BLaER1 treated with 17β-estradiol and CSF1 and Interleukin-3, amounts not matched to agents 10 nM and 100 nM (cell line): ENCODE measurements around the gene MCTP1.
A peak's percentile ranks its signal among the peaks of the same experiment; 100 is the strongest.

Experiments
- H3K27ac ChIP-seq, 11 experiments: shearing (Covaris generic); formaldehyde crosslinking; 2 replicates each; pipeline ENCODE4 v1.8.1; 2022
- H3K27me3 ChIP-seq, 11 experiments: shearing (Covaris generic); formaldehyde crosslinking; 2 replicates each; pipeline ENCODE4 v1.8.1; 2022
- H3K36me3 ChIP-seq, 11 experiments: shearing (Covaris generic); formaldehyde crosslinking; 2 replicates each; pipeline ENCODE4 v1.8.1; 2022
- H3K4me1 ChIP-seq, 10 experiments: shearing (Covaris generic); formaldehyde crosslinking; 2 replicates each; pipeline ENCODE4 v1.8.1; 2022
- H3K4me2 ChIP-seq, 11 experiments: shearing (Covaris generic); formaldehyde crosslinking; 2 replicates each; pipeline ENCODE4 v1.8.1; 2022
- H3K4me3 ChIP-seq, 10 experiments: shearing (Covaris generic); formaldehyde crosslinking; 2 replicates each; pipeline ENCODE4 v1.8.1; 2022
- H3K9ac ChIP-seq, 11 experiments: shearing (Covaris generic); formaldehyde crosslinking; 2 replicates each; pipeline ENCODE4 v1.8.1; 2022
- H3K9me3 ChIP-seq, 11 experiments: shearing (Covaris generic); formaldehyde crosslinking; replicated peaks in 1 of 11; 2 replicates each; pipeline ENCODE4 v1.8.1; 2022
- H4K20me1 ChIP-seq, 11 experiments: shearing (Covaris generic); formaldehyde crosslinking; 2 replicates each; pipeline ENCODE4 v1.8.1; 2022
- Cebpa-rat ChIP-seq, 11 experiments: shearing (Covaris generic); IDR thresholded peaks; 2 replicates each; pipeline ENCODE4 v1.8.1; 2022

The MCTP1 gene

GRCh38 chr5:95285409-95285755, 488 bp upstream of the MCTP1 start:
- Histone ChIP-seq H3K9me3 (no peaks in the 10 kb centered on the region), H3K4me2 (peak overlapping the region; percentile 87 to 100 (median 99)), H4K20me1 (peaks cover 0 to 10% (median 0%) of the 10 kb centered on the region in 11 experiments; a peak in 3 of 22 replicates), H3K27me3 (peaks cover 38 to 65% (median 54%) of the 10 kb centered on the region in 11 experiments), H3K36me3 (no peaks in the 10 kb centered on the region), H3K9ac (peak overlapping the region in 1 of 11 experiments; percentile 58; a peak in 1 of 22 replicates), H3K4me1 (peaks cover 0 to 11% (median 6%) of the 10 kb centered on the region in 10 experiments; a peak in 10 of 20 replicates), H3K27ac (no peak overlapping the region), H3K4me3 (peak overlapping the region; percentile 63 to 81 (median 70))
- TF ChIP-seq Cebpa-rat (IDR thresholded peaks at IDR 0.05) = no peak

DNA sequence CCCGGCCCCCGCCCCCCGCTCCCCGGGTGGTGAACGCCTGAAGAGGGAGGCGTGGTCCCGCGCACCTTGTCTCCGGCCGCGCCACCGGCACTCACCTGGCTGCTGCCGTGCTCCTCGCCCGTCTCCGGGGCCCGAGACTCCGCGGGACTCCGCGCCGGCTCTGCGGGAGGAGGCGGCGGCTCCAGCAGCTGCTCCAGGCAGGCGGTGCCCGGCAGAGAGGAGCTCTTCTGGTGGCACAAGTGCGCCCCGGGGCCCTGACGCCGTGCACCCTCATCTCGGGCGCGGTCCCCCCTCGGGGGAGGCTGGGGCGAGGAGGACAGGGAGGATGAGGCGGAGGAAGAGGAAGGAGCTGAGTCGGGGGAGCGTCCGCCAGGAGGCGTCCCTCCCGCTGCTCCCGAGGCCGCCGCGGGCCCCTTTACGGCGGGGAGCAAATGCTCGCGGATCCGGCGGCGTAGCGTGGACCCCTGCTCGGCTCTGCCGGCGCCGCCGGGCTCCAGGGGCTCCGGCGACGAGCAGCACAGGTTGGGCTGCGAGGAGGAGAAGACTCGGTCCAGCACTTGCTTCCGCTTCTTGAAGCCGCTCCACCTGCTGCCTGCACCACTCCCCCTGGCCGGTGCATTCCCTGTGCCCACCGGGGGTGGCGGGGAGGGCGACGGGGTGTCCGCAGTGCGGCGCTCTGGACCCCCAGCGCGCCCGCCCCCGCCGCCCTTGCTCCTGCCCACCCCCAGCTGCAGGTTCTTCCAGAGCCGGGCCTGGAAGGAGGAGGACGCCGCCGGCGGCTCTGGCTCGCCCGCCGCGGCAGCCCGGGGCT, 928 bp downstream of the MCTP1 start:
- peaks cover 38 to 65% (median 54%) of the 10 kb centered on the region in 11 experiments for H3K27me3 ChIP-seq
- peak overlapping the region; percentile 63 to 81 (median 70) for H3K4me3 ChIP-seq

GRCh38 chr5:95283022-95283615, 1.8 kb downstream of the MCTP1 start:
- Histone ChIP-seq H3K9ac (no peak overlapping the region), H3K4me2 (peak overlapping the region in 8 of 11 experiments; percentile 87 to 100 (median 99); a peak in 11 of 22 replicates), H3K4me3 (peak overlapping the region in 3 of 10 experiments; percentile 66 to 79 (median 77); a peak in 4 of 20 replicates), H3K4me1 (peaks cover 0 to 11% (median 6%) of the 10 kb centered on the region in 10 experiments; a peak in 10 of 20 replicates), H4K20me1 (peaks cover 0 to 10% (median 0%) of the 10 kb centered on the region in 11 experiments; a peak in 3 of 22 replicates), H3K27ac (no peak overlapping the region), H3K36me3 (no peaks in the 10 kb centered on the region), H3K27me3 (peaks cover 38 to 65% (median 54%) of the 10 kb centered on the region in 11 experiments), H3K9me3 (no peaks in the 10 kb centered on the region)
- TF ChIP-seq Cebpa-rat (IDR thresholded peaks at IDR 0.05) = no peak

More for the DNA sequence above, 928 bp downstream of the MCTP1 start:
- H3K9me3 ChIP-seq = no peaks in the 10 kb centered on the region
- H3K36me3 ChIP-seq = no peaks in the 10 kb centered on the region
- H3K4me2 ChIP-seq = peak overlapping the region; percentile 87 to 100 (median 99)
- TF ChIP-seq Cebpa-rat (IDR thresholded peaks at IDR 0.05) = no peak
- H3K27ac ChIP-seq = no peak overlapping the region
- peak overlapping the region; percentile 26 to 69 (median 50); a peak in 19 of 22 replicates for H3K9ac ChIP-seq
- peaks cover 0 to 10% (median 0%) of the 10 kb centered on the region in 11 experiments; a peak in 3 of 22 replicates for H4K20me1 ChIP-seq
- peaks cover 0 to 11% (median 6%) of the 10 kb centered on the region in 10 experiments; a peak in 10 of 20 replicates for H3K4me1 ChIP-seq

DNA sequence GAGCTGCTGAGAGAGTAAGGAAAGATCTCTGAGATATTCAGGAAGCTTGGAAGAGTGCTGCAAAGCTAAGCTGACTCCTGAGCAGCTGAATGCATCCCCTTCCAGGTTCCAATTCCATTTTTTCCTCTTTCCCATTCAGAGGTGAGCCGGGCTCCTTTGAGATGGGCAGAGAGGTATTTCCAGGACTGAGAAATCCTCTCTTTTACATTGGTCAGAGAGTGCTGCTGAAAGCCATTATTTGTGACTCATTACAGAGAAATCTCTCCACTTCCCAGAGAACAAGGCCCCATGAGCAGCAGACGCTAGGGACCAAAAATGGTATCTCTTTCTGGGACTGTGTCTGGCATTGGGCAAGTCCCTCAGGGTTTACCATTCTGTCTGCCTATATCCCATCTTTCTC, 3.7 kb downstream of the MCTP1 start:
- no peaks in the 10 kb centered on the region for H3K9me3 ChIP-seq
- H3K4me2 ChIP-seq = no peak overlapping the region
- H3K36me3 ChIP-seq = no peaks in the 10 kb centered on the region
- H3K4me1 ChIP-seq = peaks cover 0 to 11% (median 6%) of the 10 kb centered on the region in 10 experiments; a peak in 10 of 20 replicates
- TF ChIP-seq Cebpa-rat (IDR thresholded peaks at IDR 0.05) = no peak
- no peak overlapping the region for H3K4me3 ChIP-seq
- H4K20me1 ChIP-seq = peaks cover 0 to 10% (median 0%) of the 10 kb centered on the region in 11 experiments; a peak in 3 of 22 replicates
- H3K9ac ChIP-seq = no peak overlapping the region
- H3K27ac ChIP-seq = no peak overlapping the region
- H3K27me3 ChIP-seq = peaks cover 38 to 55% (median 50%) of the 10 kb centered on the region in 11 experiments

DNA sequence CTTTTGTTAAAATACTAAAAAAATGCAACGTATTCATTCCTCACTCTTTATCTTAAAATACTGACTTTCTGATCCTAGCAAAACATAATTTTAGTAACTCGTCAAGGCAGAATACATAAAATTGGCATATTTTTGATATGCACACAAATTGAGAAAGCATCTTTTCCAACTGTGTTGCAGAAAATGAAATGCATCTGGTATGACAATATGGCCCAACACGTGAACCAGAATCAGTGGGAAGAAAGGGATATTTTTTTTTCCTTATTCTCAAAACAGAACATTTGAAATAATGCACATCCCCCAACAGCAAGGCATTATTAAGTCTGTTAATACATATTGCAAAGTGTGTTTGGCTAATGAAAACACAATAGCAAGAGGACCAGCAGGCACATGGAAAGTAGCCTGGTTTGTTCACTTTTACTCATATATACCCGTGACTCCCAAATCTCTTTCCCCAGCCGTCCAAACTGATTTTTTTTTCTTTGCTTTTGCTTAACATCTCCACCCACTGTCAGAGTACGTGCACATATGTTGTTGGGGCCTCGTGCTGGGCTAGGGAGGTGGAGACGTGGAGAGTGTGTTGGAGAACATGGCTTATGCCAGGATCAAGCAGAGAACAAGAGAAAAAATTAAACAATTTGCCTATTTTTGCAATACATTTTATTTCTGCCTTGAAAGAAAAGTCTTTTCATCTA, 4.3 kb downstream of the MCTP1 start:
- no peak overlapping the region for H3K4me2 ChIP-seq
- peaks cover 0 to 11% (median 6%) of the 10 kb centered on the region in 10 experiments; a peak in 10 of 20 replicates for H3K4me1 ChIP-seq
- H3K27me3 ChIP-seq = peaks cover 32 to 48% (median 43%) of the 10 kb centered on the region in 11 experiments
- H3K4me3 ChIP-seq = no peak overlapping the region
- no peak for TF ChIP-seq Cebpa-rat (IDR thresholded peaks at IDR 0.05)
- no peak overlapping the region for H3K27ac ChIP-seq
- no peaks in the 10 kb centered on the region for H3K36me3 ChIP-seq
- no peak overlapping the region for H3K9ac ChIP-seq
- no peaks in the 10 kb centered on the region for H3K9me3 ChIP-seq
- H4K20me1 ChIP-seq = peaks cover 0 to 9% (median 0%) of the 10 kb centered on the region in 11 experiments; a peak in 3 of 22 replicates

DNA sequence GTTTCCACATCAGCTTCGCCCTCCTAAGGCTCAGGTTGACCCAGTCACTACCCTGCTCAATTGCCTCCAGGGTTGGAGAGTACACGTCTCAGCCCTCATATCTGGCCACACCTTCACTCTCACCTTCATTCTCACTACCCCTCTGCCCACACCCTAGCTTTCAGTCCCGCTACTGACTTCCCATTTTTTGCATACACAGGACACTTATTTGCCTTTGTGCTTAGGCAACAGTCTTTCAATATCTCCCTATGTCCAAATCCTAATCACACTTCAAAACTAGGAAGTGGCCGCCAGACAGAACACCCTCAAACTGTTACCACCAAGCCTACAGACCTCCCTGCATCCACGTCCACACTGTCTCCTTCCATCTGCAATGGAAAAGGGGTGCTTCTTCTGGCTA, 10.9 kb downstream of the MCTP1 start:
- no peaks in the 10 kb centered on the region for H3K9me3 ChIP-seq
- H3K9ac ChIP-seq = no peak overlapping the region
- no peak for TF ChIP-seq Cebpa-rat (IDR thresholded peaks at IDR 0.05)
- no peaks in the 10 kb centered on the region for H3K36me3 ChIP-seq
- no peaks in the 10 kb centered on the region for H3K27me3 ChIP-seq
- H3K4me2 ChIP-seq = no peak overlapping the region
- no peak overlapping the region for H3K4me3 ChIP-seq
- H3K4me1 ChIP-seq = no peaks in the 10 kb centered on the region
- no peak overlapping the region for H3K27ac ChIP-seq
- no peaks in the 10 kb centered on the region for H4K20me1 ChIP-seq

DNA sequence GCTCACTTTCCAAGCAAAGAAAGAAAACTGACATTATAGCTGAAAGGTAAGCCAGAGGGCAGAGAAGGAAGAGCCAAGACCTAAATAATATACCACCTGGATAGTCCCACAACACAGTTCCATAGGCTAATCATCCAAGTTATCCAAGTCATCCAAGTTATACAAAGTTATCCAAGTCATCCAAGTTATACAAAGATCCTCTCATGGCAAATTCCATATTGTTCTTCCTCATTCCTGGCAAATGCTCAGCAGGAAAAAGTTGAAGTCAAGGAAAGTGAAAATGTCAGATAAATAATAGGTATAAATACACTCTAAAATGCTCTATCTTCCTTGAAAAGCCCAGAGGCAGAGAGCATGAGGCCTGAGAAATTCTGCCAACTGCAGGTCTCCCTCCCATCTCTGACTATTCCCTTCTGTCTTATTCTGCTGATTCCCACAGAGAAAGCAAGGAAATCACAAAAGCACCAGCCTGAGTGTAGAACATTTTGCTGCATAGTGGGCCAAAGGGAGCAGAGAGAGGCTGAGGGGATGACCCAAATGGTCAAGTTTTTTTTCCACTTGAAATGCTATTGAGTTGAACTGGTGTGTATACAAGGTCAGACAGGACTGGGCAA, 12.5 kb downstream of the MCTP1 start:
- no peak for TF ChIP-seq Cebpa-rat (IDR thresholded peaks at IDR 0.05)
- H4K20me1 ChIP-seq = no peaks in the 10 kb centered on the region
- no peaks in the 10 kb centered on the region for H3K36me3 ChIP-seq
- H3K4me2 ChIP-seq = no peak overlapping the region
- no peaks in the 10 kb centered on the region for H3K4me1 ChIP-seq
- peaks cover 0 to 3% (median 0%) of the 10 kb centered on the region in 11 experiments; a peak in 1 of 22 replicates for H3K9me3 ChIP-seq
- H3K9ac ChIP-seq = no peak overlapping the region
- no peak overlapping the region for H3K4me3 ChIP-seq
- no peak overlapping the region for H3K27ac ChIP-seq
- no peaks in the 10 kb centered on the region for H3K27me3 ChIP-seq

- Histone ChIP-seq H3K9me3 (no peaks in the 10 kb centered on the region), H3K27ac (no peak overlapping the region), H3K27me3 (no peaks in the 10 kb centered on the region), H3K4me1 (peaks cover 0 to 37% (median 3%) of the 10 kb centered on the region in 10 experiments; a peak in 10 of 20 replicates), H3K4me3 (no peak overlapping the region), H3K9ac (no peak overlapping the region), H4K20me1 (no peaks in the 10 kb centered on the region), H3K36me3 (no peaks in the 10 kb centered on the region), H3K4me2 (peak overlapping the region in 1 of 11 experiments; percentile 36; a peak in 2 of 22 replicates)
- no peak for TF ChIP-seq Cebpa-rat (IDR thresholded peaks at IDR 0.05)
Observed at GRCh38 chr5:95262933-95263660, 21.8 kb downstream of the MCTP1 start.
